ENCODE data around the gene PRSS1. TPM values are rescaled to one million over a fixed set of nuclear protein-coding genes. Genes with fewer than 3 reads are reported as not detected.
"Not testable (repeated sequence)": the region's sequence is repeated elsewhere in the genome, so short reads cannot be mapped to it uniquely, and the experiment has no call there.

Gene PRSS1
- total RNA-seq: not detected
- not detected for total RNA-seq (2013)

DNA sequence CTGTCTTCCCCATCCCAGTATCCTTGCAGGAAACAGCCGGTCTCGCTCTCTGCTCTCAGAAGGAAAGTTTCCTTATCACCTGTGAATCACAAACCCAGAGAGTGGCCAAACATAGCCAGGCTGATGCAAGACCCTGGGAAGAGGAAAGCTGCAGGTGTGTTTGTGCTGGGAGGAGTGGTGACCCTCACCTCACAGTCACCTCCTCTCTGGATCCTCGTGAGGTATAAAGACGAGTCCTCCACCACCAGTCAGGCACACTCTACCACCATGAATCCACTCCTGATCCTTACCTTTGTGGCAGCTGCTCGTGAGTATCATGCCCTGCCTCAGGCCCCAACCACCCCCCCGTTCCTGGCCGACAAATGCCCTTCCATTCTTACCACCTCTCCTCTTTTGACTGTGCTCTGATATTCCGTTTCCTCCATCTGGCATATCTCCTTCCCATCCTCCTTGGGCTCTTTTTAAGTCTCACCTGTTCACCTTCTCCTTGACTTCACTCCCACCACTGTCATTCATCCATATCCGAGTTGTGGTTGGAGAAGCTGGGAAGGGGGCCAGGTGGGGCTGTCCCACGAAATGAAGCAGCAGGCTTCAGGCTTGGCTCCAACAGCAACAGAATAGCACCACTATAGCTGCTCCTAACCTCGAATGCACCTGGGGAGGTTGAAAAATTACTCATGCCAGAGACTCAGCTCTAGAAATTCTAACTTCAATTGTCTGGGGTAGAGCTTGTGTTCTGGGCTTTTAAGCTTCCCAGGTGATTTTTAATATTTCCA is at the start of gene PRSS1:
Gene PRSS1, plus strand, starts transcription at position 255 of the 776 bp plus-strand sequence. Its CDS starts 13 bp downstream, at position 268.
- Mint-ChIP-seq H3K4me3 (no peak within 1 kb of the TSS), H3K36me3 (no peaks in the 10 kb centered on the region), H3K9me3 (no peaks in the 10 kb centered on the region), H3K4me1 (peaks cover 6 to 17% of the 10 kb centered on the region in 2 donors), H3K27ac (peak within 1 kb of the TSS in 1 of 2 donors; percentile 39), H3K27me3 (ENCODE audit: low read depth in 2 of 2) (peaks cover 0 to 3% of the 10 kb centered on the region in 2 donors)
- H3K27me3 ChIP-seq (ENCODE audit: control insufficient read depth, insufficient read depth, low read length): no peaks in the 10 kb centered on the region
- no peak within 1 kb of the TSS for H3K4me3 ChIP-seq (ENCODE audit: low read length)
- TF ChIP-seq, protein P1, sequence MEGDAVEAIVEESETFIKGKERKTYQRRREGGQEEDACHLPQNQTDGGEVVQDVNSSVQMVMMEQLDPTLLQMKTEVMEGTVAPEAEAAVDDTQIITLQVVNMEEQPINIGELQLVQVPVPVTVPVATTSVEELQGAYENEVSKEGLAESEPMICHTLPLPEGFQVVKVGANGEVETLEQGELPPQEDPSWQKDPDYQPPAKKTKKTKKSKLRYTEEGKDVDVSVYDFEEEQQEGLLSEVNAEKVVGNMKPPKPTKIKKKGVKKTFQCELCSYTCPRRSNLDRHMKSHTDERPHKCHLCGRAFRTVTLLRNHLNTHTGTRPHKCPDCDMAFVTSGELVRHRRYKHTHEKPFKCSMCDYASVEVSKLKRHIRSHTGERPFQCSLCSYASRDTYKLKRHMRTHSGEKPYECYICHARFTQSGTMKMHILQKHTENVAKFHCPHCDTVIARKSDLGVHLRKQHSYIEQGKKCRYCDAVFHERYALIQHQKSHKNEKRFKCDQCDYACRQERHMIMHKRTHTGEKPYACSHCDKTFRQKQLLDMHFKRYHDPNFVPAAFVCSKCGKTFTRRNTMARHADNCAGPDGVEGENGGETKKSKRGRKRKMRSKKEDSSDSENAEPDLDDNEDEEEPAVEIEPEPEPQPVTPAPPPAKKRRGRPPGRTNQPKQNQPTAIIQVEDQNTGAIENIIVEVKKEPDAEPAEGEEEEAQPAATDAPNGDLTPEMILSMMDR (IDR thresholded peaks at IDR 0.05): no peak
- ATAC-seq (no peak), DNase-seq (no peak)
- H3K36me3 ChIP-seq (ENCODE audit: control insufficient read depth, insufficient read depth, low read length): no peaks in the 10 kb centered on the region
- no peak within 1 kb of the TSS for H3K27ac ChIP-seq (ENCODE audit: low read length)
- intact Hi-C loops (cut with micrococcal nuclease): no loop called here
- WGBS (ENCODE audit: insufficient coverage): 88% methylated on average over 11 of the region's 11 CpGs
- no peaks in the 10 kb centered on the region for H3K9me3 ChIP-seq (ENCODE audit: control insufficient read depth, insufficient read depth, low read length)
- H3K4me1 ChIP-seq (ENCODE audit: control insufficient read depth, insufficient read depth, low read length): no peaks in the 10 kb centered on the region

DNA sequence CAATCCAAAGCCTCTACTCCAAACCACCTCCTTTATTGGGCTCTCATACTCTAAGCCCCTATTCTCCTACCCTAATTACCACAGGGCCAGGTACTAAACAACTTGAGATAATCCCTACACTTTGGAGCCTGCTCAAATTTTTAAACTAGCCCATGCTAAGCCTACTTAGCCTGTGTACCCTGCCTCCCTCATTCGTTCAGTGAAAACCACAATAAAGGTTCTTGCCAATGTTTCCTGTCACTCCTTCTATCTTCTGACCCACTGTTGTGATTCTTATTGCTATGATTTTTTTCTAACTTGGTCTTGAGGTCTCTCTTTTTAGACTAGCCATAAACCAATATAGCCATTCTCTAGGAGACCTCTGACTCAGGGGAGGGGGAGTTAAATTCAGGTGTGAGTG is 48.3 kb upstream of the PRSS1 start:
- H3K9me3 Mint-ChIP-seq; intact Hi-C loops (cut with micrococcal nuclease); H3K27me3 Mint-ChIP-seq (ENCODE audit: low read depth in 2 of 2); H3K36me3 Mint-ChIP-seq; H3K4me1 ChIP-seq (ENCODE audit: control insufficient read depth, insufficient read depth, low read length); H3K27ac ChIP-seq (ENCODE audit: low read length); H3K4me3 ChIP-seq (ENCODE audit: low read length); DNase-seq; H3K27me3 ChIP-seq (ENCODE audit: control insufficient read depth, insufficient read depth, low read length); H3K9me3 ChIP-seq (ENCODE audit: control insufficient read depth, insufficient read depth, low read length); H3K36me3 ChIP-seq (ENCODE audit: control insufficient read depth, insufficient read depth, low read length): not testable (repeated sequence)
- Mint-ChIP-seq H3K4me3 (peak overlapping the region; percentile 0), H3K4me1 (peaks cover 27 to 38% of the 10 kb centered on the region in 2 donors), H3K27ac (peak overlapping the region; percentile 53 to 69)
- peak; percentile 40 to 66 (median 44) for ATAC-seq
- WGBS (ENCODE audit: insufficient coverage): 0% methylated on average over 1 of the region's 1 CpG

DNA sequence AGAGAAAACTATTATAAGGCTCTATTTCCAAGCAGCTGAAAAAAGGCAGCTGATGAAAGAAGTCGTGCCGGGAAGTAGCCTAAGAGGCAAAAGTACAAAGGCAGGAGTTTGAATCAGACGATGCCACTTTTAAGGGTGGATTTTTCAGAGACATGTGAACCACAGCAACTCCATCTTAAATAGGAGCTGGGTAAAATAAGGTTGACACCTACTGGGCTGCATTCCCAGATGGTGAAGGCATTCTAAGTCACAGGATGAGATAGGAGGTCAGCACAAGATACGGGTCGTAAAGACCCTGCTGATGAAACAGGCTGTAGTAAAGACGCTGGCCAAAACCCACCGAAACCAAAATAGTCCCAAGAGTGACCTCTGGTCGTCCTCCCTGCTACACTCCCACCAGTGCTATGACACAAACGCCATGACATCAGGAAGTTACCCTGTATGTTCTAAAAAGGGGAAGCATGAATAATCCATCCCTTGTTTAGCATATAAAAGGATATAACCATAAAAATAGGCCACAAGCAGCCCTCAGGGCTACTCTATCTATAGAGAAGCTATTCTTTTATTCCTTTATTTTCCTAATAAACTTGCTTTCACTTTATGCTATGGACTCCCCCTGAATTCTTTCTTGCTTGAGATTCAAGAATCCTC is 45.5 kb upstream of the PRSS1 start:
- Histone ChIP-seq H3K9me3 (ENCODE audit: control insufficient read depth, insufficient read depth, low read length) (no peaks in the 10 kb centered on the region), H3K36me3 (ENCODE audit: control insufficient read depth, insufficient read depth, low read length) (no peaks in the 10 kb centered on the region), H3K4me1 (ENCODE audit: control insufficient read depth, insufficient read depth, low read length) (peaks cover 8% of the 10 kb centered on the region), H3K27ac (ENCODE audit: low read length) (no peak overlapping the region), H3K27me3 (ENCODE audit: control insufficient read depth, insufficient read depth, low read length) (no peaks in the 10 kb centered on the region), H3K4me3 (ENCODE audit: low read length) (no peak overlapping the region)
- TF ChIP-seq, protein P1 (IDR thresholded peaks at IDR 0.05): no peak
- H3K4me3 Mint-ChIP-seq: no peak overlapping the region
- H3K27ac Mint-ChIP-seq: no peak overlapping the region
- H3K9me3 Mint-ChIP-seq: no peaks in the 10 kb centered on the region
- DNase-seq (no peak), ATAC-seq (no peak)
- no peaks in the 10 kb centered on the region for H3K27me3 Mint-ChIP-seq (ENCODE audit: low read depth in 2 of 2)
- H3K36me3 Mint-ChIP-seq: no peaks in the 10 kb centered on the region
- peaks cover 27 to 44% of the 10 kb centered on the region in 2 donors for H3K4me1 Mint-ChIP-seq
- 82% methylated on average over 6 of the region's 9 CpGs for WGBS (ENCODE audit: insufficient coverage)
- intact Hi-C loops (cut with micrococcal nuclease): no loop called here

DNA sequence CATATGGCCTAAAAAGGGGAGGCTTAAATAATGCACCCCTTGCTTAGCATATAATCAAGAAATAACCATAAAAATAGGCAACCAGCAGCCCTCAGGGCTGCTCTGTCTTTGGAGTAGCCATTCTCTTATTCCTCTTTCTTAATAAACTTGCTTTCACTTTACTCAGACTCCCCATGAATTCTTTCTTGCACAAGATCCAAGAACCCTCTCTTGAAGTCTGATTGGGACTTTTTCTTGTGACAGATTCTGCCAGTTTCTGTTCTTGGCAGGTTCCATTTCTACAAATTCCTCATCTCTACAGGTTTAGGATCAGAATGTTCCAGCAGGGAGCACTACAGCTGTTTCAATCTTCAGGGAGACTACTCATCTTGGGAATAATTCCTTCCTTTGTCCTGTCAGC is 40.5 kb upstream of the PRSS1 start:
- H3K4me3 Mint-ChIP-seq; H3K27ac ChIP-seq (ENCODE audit: low read length); H3K27me3 ChIP-seq (ENCODE audit: control insufficient read depth, insufficient read depth, low read length); DNase-seq; H3K27me3 Mint-ChIP-seq (ENCODE audit: low read depth in 2 of 2); H3K9me3 ChIP-seq (ENCODE audit: control insufficient read depth, insufficient read depth, low read length); H3K36me3 Mint-ChIP-seq; ATAC-seq; H3K36me3 ChIP-seq (ENCODE audit: control insufficient read depth, insufficient read depth, low read length); intact Hi-C loops (cut with micrococcal nuclease); H3K9me3 Mint-ChIP-seq; H3K4me3 ChIP-seq (ENCODE audit: low read length): not testable (repeated sequence)
- peaks cover 19% of the 10 kb centered on the region for H3K4me1 ChIP-seq (ENCODE audit: control insufficient read depth, insufficient read depth, low read length)
- Mint-ChIP-seq H3K27ac (peak overlapping the region; percentile 91 to 92), H3K4me1 (peaks cover 41 to 54% of the 10 kb centered on the region in 2 donors)

Measured in natural killer cell (primary cell).